Measurements from ENCODE around the gene METRNL.

GRCh38 chr17:83128306-83129240 lies 49.2 kb downstream of the METRNL start:
- TF ChIP-seq CTCF (IDR thresholded peaks at IDR 0.05; ENCODE audit: low read depth, low read length, poor library complexity, severe bottlenecking) = no peak
- no peak for TF ChIP-seq EZH2phosphoT487 (IDR thresholded peaks at IDR 0.05; ENCODE audit: borderline replicate concordance, low read length)
